Vagina (tissue), 2 donors: ENCODE data around the gene BBS2.

Experiments used
- POLR2AphosphoS5 ChIP-seq, 2 donors: sonication (generic); formaldehyde crosslinking; IDR thresholded peaks; one replicate each; pipeline ENCODE4 v1.9.0; 2017; ENCODE audit warnings: antibody characterized with exemption in 2 of 2, mild to moderate bottlenecking in 2 of 2, low read depth in 1 of 2; ENCODE audit not compliant: insufficient read depth in 1 of 2
- TF ChIP-seq, protein P1 (sequence below), 3 experiments: fragments of 450-650 bp in 2 of 3; fragments of 200-600 bp in 1 of 3; sonication (generic) in 1 of 3; IDR thresholded peaks; one replicate each; pipeline ENCODE4 v1.5.1; 2017 to 2019; ENCODE audit warnings: antibody characterized with exemption in 3 of 3, mild to moderate bottlenecking in 2 of 3, moderate library complexity in 2 of 3

GRCh38 chr16:56564793-56565477 is 45.1 kb upstream of the BBS2 start, which contains the start of gene MT4:
- TF ChIP-seq, protein P1, sequence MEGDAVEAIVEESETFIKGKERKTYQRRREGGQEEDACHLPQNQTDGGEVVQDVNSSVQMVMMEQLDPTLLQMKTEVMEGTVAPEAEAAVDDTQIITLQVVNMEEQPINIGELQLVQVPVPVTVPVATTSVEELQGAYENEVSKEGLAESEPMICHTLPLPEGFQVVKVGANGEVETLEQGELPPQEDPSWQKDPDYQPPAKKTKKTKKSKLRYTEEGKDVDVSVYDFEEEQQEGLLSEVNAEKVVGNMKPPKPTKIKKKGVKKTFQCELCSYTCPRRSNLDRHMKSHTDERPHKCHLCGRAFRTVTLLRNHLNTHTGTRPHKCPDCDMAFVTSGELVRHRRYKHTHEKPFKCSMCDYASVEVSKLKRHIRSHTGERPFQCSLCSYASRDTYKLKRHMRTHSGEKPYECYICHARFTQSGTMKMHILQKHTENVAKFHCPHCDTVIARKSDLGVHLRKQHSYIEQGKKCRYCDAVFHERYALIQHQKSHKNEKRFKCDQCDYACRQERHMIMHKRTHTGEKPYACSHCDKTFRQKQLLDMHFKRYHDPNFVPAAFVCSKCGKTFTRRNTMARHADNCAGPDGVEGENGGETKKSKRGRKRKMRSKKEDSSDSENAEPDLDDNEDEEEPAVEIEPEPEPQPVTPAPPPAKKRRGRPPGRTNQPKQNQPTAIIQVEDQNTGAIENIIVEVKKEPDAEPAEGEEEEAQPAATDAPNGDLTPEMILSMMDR (IDR thresholded peaks at IDR 0.05): no peak
- no peak for TF ChIP-seq POLR2AphosphoS5 (IDR thresholded peaks at IDR 0.05; ENCODE audit: insufficient read depth in 1 of 2, low read depth in 1 of 2)
